HFF-Myc (cell line): ENCODE data around the gene HS6ST2.

Experiments
- DNase-seq: peaks from one replicate; pipeline ENCODE4 v3.0.0-alpha.2; 2011; ENCODE audit warnings: low read depth; ENCODE audit errors: extremely low read depth
- H3K4me3 ChIP-seq: replicated peaks from 2 replicates; pipeline ENCODE4 v1.5.1; 2011; ENCODE audit warnings: low read depth, mild to moderate bottlenecking, control low read depth, low read length
- TF ChIP-seq, protein P1 (sequence below): IDR thresholded peaks from 2 replicates; pipeline ENCODE4 v1.5.1; 2012; ENCODE audit warnings: mild to moderate bottlenecking, low read depth, low read length, control low read depth; ENCODE audit errors: missing control alignments

Gene HS6ST2

DNA sequence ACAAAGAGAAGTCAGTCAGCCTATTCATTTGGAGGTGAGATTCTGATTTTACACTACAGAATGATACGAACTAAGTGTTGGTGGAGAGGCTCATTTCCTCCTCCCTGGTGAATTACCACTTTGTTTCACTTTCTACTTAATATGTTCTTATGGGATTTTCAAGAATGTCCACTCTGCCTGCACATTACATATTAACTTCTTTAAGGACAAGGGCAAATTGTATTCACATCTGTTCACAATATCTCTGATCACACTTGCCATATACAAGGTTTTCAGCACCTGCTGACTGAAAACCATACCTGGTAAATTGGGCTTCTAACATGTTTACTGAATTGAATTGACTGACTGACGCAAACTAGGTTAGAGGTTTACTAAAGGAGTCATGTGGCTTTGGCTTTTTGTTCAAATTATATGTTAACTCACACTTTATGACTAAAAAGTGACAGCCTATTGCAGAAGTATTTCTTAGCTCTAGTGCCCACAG is 281.2 kb downstream of the HS6ST2 start:
- no peak for DNase-seq
- TF ChIP-seq, protein P1, sequence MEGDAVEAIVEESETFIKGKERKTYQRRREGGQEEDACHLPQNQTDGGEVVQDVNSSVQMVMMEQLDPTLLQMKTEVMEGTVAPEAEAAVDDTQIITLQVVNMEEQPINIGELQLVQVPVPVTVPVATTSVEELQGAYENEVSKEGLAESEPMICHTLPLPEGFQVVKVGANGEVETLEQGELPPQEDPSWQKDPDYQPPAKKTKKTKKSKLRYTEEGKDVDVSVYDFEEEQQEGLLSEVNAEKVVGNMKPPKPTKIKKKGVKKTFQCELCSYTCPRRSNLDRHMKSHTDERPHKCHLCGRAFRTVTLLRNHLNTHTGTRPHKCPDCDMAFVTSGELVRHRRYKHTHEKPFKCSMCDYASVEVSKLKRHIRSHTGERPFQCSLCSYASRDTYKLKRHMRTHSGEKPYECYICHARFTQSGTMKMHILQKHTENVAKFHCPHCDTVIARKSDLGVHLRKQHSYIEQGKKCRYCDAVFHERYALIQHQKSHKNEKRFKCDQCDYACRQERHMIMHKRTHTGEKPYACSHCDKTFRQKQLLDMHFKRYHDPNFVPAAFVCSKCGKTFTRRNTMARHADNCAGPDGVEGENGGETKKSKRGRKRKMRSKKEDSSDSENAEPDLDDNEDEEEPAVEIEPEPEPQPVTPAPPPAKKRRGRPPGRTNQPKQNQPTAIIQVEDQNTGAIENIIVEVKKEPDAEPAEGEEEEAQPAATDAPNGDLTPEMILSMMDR = no peak
- H3K4me3 ChIP-seq = no peak overlapping the region

DNA sequence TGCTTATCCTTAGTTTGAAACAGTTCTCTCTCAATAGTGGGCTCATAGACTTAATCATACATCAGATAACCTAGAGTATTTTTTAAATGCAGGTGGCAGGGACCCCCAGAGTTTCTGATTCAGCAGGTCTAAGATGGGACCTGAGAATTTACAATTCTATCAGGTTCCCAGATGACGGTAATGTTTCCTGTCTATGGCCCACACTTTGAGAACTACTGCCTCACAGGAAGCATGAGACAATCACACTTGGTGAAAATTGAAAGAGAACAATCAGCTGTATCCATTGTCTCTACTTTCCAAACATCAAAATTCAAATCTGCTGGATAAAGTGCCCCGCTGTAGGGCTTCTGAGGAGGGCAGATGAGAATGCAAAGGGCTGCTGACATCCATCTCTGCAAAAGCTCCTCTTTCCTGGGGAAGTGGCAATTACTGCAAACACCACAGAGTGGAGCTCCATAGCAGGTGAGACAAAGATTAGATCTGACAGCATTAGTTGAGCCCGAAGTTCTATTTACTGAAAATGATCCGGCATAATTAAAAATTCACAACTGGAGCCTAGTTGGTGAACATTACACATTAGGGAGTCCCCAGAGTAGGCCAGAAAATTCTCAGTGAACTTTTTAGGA is 281.8 kb downstream of the HS6ST2 start:
- no peak for DNase-seq
- TF ChIP-seq, protein P1 = no peak
- no peak overlapping the region for H3K4me3 ChIP-seq

DNA sequence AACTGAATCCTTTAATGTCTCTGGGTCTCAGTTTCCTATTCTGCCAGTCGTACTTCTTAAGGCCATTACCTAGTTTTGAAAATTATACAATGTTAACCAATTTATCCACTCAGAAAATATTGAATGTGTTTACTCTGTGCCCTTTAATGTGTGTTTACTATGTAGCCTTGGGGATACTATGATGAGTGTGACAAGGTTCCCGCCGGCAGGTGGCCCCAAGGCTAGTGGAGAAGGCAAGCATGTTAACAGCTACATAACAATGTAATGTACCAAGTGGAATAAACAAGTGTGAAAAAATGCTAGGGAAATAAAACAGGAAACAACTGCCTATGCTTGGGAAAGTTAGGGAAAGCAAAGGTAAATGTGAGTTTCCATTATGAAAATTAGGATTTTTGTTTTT is 282.3 kb downstream of the HS6ST2 start:
- H3K4me3 ChIP-seq = no peak overlapping the region
- no peak for DNase-seq

DNA sequence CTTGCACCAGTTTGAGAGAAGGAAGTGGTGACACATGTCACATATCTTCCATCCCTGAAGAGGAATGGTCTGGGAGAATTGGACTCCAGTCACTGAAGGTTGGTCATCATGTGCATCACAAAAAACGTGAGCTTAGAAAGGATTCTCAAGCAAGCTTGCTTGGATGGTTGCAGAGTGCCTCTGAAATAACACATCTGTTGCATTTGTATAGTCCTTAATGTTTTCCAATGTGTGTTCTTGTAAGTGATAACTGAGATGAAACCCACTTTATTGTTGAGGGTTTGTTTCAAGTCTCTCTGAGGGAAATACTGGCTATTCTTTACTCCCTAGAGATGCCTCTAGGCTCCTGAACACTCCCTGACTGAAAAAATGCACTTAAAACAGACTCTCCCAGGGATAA is 285.1 kb downstream of the HS6ST2 start:
- H3K4me3 ChIP-seq = no peak overlapping the region
- TF ChIP-seq, protein P1 = no peak
- no peak for DNase-seq

More for the DNA sequence above, 282.3 kb downstream of the HS6ST2 start:
- TF ChIP-seq, protein P1 = no peak

DNA sequence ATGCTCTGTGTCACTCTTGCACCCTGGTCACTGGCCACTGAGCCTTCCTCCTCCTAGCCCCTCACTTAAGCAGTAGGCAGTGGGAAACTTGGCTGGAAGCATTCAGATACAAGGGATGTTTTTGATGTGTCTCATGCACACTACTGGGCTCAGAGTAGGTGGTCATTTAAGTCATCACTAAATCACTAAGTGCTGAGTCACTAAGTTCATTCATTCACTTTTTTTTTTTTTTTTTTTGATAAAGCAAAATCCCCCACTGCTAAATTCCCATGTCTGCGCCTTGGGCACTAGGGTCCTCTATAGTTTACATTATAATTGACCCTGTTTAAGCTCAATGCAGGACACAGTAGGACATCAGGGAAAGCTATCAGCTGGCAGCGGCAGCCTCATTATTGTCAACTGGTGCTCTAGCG is 287.2 kb downstream of the HS6ST2 start:
- DNase-seq = no peak
- TF ChIP-seq, protein P1 = no peak
- H3K4me3 ChIP-seq = no peak overlapping the region

DNA sequence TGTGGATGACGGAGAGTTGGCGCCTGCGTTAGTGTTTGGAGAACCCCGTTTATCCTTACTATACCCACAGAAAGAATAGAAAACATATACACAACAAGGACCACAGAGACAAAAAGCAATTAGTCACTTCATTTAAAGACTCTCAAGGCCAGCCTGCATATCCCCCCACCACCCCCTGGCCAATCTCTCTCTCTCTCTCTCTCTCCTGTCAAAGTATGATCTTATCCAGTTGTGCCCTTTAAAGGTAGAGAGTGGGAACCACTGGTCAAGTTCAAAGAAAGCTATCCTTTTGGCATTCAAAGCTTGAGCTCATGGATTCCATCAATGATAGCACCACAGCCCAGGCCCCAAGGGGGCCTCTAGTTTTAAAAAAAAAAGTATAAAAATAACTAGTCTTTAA is 289.3 kb downstream of the HS6ST2 start:
- TF ChIP-seq, protein P1 = no peak
- H3K4me3 ChIP-seq = no peak overlapping the region
- no peak for DNase-seq

DNA sequence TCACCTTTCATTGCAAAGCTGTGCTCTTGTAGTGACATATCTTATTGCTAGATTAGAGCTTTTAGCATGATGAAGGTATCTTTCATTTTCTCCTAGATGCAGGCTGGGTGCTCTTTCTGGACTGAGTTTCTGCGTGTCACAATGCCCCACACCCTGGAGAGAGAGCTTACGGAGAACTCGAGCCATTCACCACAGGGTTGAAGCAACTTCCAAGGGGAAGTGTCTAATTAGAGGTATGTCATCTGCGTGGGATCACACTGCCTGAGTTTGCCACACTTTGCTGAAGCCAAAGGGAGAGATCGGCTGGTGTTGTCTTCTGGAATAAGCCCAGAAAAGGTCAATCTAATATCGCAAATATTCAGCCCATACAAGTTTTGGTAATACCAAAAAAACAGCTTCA is 290.3 kb downstream of the HS6ST2 start:
- no peak for DNase-seq
- no peak overlapping the region for H3K4me3 ChIP-seq
- TF ChIP-seq, protein P1 = no peak
